H9 (cell line): ENCODE data around the gene CHID1. TPM values are rescaled to one million over a fixed set of nuclear protein-coding genes. Genes with fewer than 3 reads are reported as not detected.

Experiments
- DNase-seq: peaks from one replicate; pipeline ENCODE4 v3.0.0-alpha.2; 2017
- H2AFZ ChIP-seq: one replicate; pipeline ENCODE4 v1.6.1; 2013; ENCODE audit warnings: mild to moderate bottlenecking, low read length, control low read depth, moderate library complexity
- H2AK5ac ChIP-seq: 2 replicates; pipeline ENCODE4 v1.6.1; 2013; ENCODE audit warnings: low read length, control low read depth, mixed read lengths; ENCODE audit not compliant: insufficient read length
- H2BK120ac ChIP-seq: one replicate; pipeline ENCODE4 v1.6.1; 2013; ENCODE audit warnings: low read depth, mild to moderate bottlenecking, low read length, control low read depth, inconsistent platforms; ENCODE audit not compliant: poor library complexity, severe bottlenecking
- H2BK12ac ChIP-seq: 2 replicates; pipeline ENCODE4 v1.6.1; 2013; ENCODE audit warnings: low read length, control low read depth, mixed read lengths, low read depth; ENCODE audit not compliant: insufficient read length
- H2BK15ac ChIP-seq: 2 replicates; pipeline ENCODE4 v1.6.1; 2013; ENCODE audit warnings: low read depth, low read length, control low read depth
- H2BK20ac ChIP-seq: one replicate; pipeline ENCODE4 v1.6.1; 2013; ENCODE audit warnings: low read depth, mild to moderate bottlenecking, low read length, control low read depth, inconsistent platforms; ENCODE audit not compliant: poor library complexity, severe bottlenecking
- H2BK5ac ChIP-seq: 2 replicates; pipeline ENCODE4 v1.6.1; 2013; ENCODE audit warnings: low read length, control low read depth, mixed read lengths; ENCODE audit not compliant: insufficient read length
- H3K14ac ChIP-seq: 2 replicates; pipeline ENCODE4 v1.6.1; 2013; ENCODE audit warnings: low read length, control low read depth; ENCODE audit not compliant: insufficient read depth
- H3K18ac ChIP-seq: 2 replicates; pipeline ENCODE4 v1.6.1; 2013; ENCODE audit warnings: low read depth, mild to moderate bottlenecking, mixed read lengths, low read length, control low read depth; ENCODE audit not compliant: insufficient read length
- H3K23ac ChIP-seq: 2 replicates; pipeline ENCODE4 v1.6.1; 2013; ENCODE audit warnings: low read length, control low read depth, mixed read lengths, low read depth; ENCODE audit not compliant: insufficient read length
- H3K23me2 ChIP-seq: 2 replicates; pipeline ENCODE4 v1.6.1; 2013; ENCODE audit warnings: low read depth, mild to moderate bottlenecking, mixed read lengths, low read length, control low read depth; ENCODE audit not compliant: insufficient read length, poor library complexity, severe bottlenecking
- H3K27ac ChIP-seq: 2 replicates; pipeline ENCODE4 v1.5.1; 2013; ENCODE audit warnings: low read length, control low read depth, mixed read lengths, low read depth; ENCODE audit not compliant: insufficient read length
- H3K27me3 ChIP-seq: 2 replicates; pipeline ENCODE4 v1.6.1; 2013; ENCODE audit warnings: low read length, control low read depth, inconsistent platforms; ENCODE audit not compliant: insufficient read depth
- H3K4ac ChIP-seq: 2 replicates; pipeline ENCODE4 v1.6.1; 2013; ENCODE audit warnings: low read depth, mild to moderate bottlenecking, control low read depth, inconsistent platforms, low read length, moderate library complexity
- H3K4me1 ChIP-seq: 2 replicates; pipeline ENCODE4 v1.6.1; 2013; ENCODE audit warnings: low read length, control low read depth, inconsistent platforms; ENCODE audit not compliant: insufficient read depth
- H3K4me2 ChIP-seq: 2 replicates; pipeline ENCODE4 v1.6.1; 2013; ENCODE audit warnings: low read length, control low read depth, mixed read lengths; ENCODE audit not compliant: insufficient read length, insufficient read depth
- H3K56ac ChIP-seq: 2 replicates; pipeline ENCODE4 v1.6.1; 2013; ENCODE audit warnings: low read depth, mild to moderate bottlenecking, mixed read lengths, low read length, control low read depth; ENCODE audit not compliant: insufficient read length
- H3K79me1 ChIP-seq: 2 replicates; pipeline ENCODE4 v1.6.1; 2013; ENCODE audit warnings: low read depth, mild to moderate bottlenecking, moderate library complexity, low read length, control low read depth, inconsistent platforms; ENCODE audit not compliant: insufficient read depth, poor library complexity, severe bottlenecking
- H3K79me2 ChIP-seq: 2 replicates; pipeline ENCODE4 v1.6.1; 2013; ENCODE audit warnings: low read length, control low read depth, inconsistent platforms; ENCODE audit not compliant: insufficient read depth
- H3K9ac ChIP-seq: 2 replicates; pipeline ENCODE4 v1.6.1; 2013; ENCODE audit warnings: low read length, control low read depth, mixed read lengths; ENCODE audit not compliant: insufficient read length; ENCODE audit errors: extremely low read depth
- H3K9me3 ChIP-seq: one replicate; pipeline ENCODE4 v1.6.1; 2013; ENCODE audit warnings: low read depth, low read length, inconsistent platforms; ENCODE audit not compliant: control insufficient read depth
- H3T11ph ChIP-seq: one replicate; pipeline ENCODE4 v1.6.1; 2013; ENCODE audit warnings: mild to moderate bottlenecking, low read length, control low read depth, inconsistent platforms
- H4K20me1 ChIP-seq: one replicate; pipeline ENCODE4 v1.6.1; 2013; ENCODE audit not compliant: control insufficient read depth, insufficient read length, insufficient read depth
- H4K5ac ChIP-seq: 2 replicates; pipeline ENCODE4 v1.6.1; 2013; ENCODE audit warnings: low read depth, mild to moderate bottlenecking, mixed read lengths, low read length, control low read depth; ENCODE audit not compliant: insufficient read length
- H4K8ac ChIP-seq: replicated peaks from 2 replicates; pipeline ENCODE4 v1.6.1; 2013; ENCODE audit warnings: low read length, control low read depth, mixed read lengths, low read depth; ENCODE audit not compliant: insufficient read length
- H4K91ac ChIP-seq: 2 replicates; pipeline ENCODE4 v1.6.1; 2013; ENCODE audit warnings: low read depth, mild to moderate bottlenecking, moderate library complexity, mixed read lengths, low read length, control low read depth; ENCODE audit not compliant: insufficient read length
- H3K27ac Mint-ChIP-seq, 3 experiments: 2 replicates in 2 of 3; 3 replicates in 1 of 3; pipeline ENCODE4 v1.8.0; 2020 to 2021; ENCODE audit warnings: mixed read lengths in 3 of 3, mild to moderate bottlenecking in 1 of 3, moderate library complexity in 1 of 3
- H3K27me3 Mint-ChIP-seq: 2 replicates; pipeline ENCODE4 v1.8.0; 2021; ENCODE audit warnings: low read depth, mild to moderate bottlenecking, moderate library complexity, mixed read lengths
- H3K36me3 Mint-ChIP-seq, 3 experiments: 2 replicates in 2 of 3; 3 replicates in 1 of 3; pipeline ENCODE4 v1.8.0; 2020 to 2021; ENCODE audit warnings: low read depth in 3 of 3, mixed read lengths in 3 of 3; ENCODE audit not compliant: insufficient read depth in 1 of 3
- H3K4me1 Mint-ChIP-seq, 2 experiments: 2 replicates each; pipeline ENCODE4 v1.8.0; 2020; ENCODE audit warnings: mixed read lengths in 2 of 2
- H3K4me3 Mint-ChIP-seq, 2 experiments: 2 replicates in 1 of 2; 3 replicates in 1 of 2; pipeline ENCODE4 v1.8.0; 2020 to 2021; ENCODE audit warnings: mild to moderate bottlenecking in 2 of 2, mixed read lengths in 2 of 2, moderate library complexity in 1 of 2
- H3K9me3 Mint-ChIP-seq, 2 experiments: 2 replicates in 1 of 2; 3 replicates in 1 of 2; pipeline ENCODE4 v1.8.0; 2020; ENCODE audit warnings: mild to moderate bottlenecking in 2 of 2, mixed read lengths in 2 of 2, moderate library complexity in 1 of 2
- WGBS: extraction: QIAGEN DNeasy Blood & Tissue Kit; methylation state at CpG from one replicate; pipeline ENCODE4 v1.1.7; 2013; ENCODE audit warnings: missing lambda C conversion rate, low lambda C conversion rate, mixed read lengths; ENCODE audit not compliant: insufficient read length; ENCODE audit errors: extremely low coverage; 5-methylcytosine and 5-hydroxymethylcytosine counted together
- total RNA-seq: library from RNA; stranded (reverse); gene quantifications from 2 replicates; pipeline ENCODE4 v1.2.1, GENCODE V29; 2021
- TF ChIP-seq, protein P1 (sequence below): fragments of 200-600 bp; sonication (generic); conservative IDR thresholded peaks from 3 replicates; pipeline ENCODE4 v1.8.0; 2021; ENCODE audit warnings: antibody characterized with exemption, mild to moderate bottlenecking

CHID1 gene
- total RNA-seq, 1 experiment from 2014 or later, result 89.4 TPM

DNA sequence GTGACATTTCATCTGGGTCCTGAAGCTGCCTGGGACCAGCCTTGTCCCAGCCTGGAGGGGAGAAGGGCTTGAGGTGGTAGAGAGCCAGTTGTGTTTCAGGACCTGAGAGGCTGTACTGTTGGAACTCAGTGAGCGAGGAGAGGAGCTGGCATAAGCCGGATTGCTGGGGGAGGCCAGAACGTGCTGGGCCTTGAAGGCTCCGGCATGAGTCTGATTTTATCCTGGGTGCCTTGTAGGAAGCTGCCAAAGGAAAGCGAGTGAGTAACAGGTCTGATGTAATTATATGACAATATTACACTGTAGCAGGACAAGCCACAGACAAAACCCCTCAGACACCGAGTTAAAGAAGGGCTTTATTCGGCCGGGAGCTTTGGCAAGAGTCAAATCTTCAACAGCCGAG, 32.2 kb upstream of the CHID1 start:
- H3K9me3 Mint-ChIP-seq, result no peaks in the 10 kb centered on the region
- no peak overlapping the region for H3K9ac ChIP-seq
- H2BK15ac ChIP-seq, result no peak overlapping the region
- no peak overlapping the region for H3K56ac ChIP-seq
- no CpG with 5 or more reads among the region's 9 CpGs for WGBS
- H3K27me3 ChIP-seq, result no peaks in the 10 kb centered on the region
- no peak for DNase-seq
- H3K4ac ChIP-seq, result no peak overlapping the region
- no peaks in the 10 kb centered on the region for H4K20me1 ChIP-seq
- no peak overlapping the region for H2BK20ac ChIP-seq
- H3K23ac ChIP-seq, result no peak overlapping the region
- H3K27ac ChIP-seq, result no peak overlapping the region
- H4K5ac ChIP-seq, result no peak overlapping the region
- H2BK120ac ChIP-seq, result no peak overlapping the region
- TF ChIP-seq, protein P1, sequence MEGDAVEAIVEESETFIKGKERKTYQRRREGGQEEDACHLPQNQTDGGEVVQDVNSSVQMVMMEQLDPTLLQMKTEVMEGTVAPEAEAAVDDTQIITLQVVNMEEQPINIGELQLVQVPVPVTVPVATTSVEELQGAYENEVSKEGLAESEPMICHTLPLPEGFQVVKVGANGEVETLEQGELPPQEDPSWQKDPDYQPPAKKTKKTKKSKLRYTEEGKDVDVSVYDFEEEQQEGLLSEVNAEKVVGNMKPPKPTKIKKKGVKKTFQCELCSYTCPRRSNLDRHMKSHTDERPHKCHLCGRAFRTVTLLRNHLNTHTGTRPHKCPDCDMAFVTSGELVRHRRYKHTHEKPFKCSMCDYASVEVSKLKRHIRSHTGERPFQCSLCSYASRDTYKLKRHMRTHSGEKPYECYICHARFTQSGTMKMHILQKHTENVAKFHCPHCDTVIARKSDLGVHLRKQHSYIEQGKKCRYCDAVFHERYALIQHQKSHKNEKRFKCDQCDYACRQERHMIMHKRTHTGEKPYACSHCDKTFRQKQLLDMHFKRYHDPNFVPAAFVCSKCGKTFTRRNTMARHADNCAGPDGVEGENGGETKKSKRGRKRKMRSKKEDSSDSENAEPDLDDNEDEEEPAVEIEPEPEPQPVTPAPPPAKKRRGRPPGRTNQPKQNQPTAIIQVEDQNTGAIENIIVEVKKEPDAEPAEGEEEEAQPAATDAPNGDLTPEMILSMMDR, result no peak
- no peak overlapping the region for H4K91ac ChIP-seq
- H3K79me1 ChIP-seq, result peaks cover 3% of the 10 kb centered on the region
- H3K9me3 ChIP-seq, result no peaks in the 10 kb centered on the region
- no peak overlapping the region for H2AFZ ChIP-seq
- H3K27ac Mint-ChIP-seq, result peak overlapping the region; percentile 92 to 99 (median 93)
- H4K8ac ChIP-seq, result no peak overlapping the region
- H2BK12ac ChIP-seq, result peak overlapping the region; percentile 100
- no peak overlapping the region for H3T11ph ChIP-seq
- H2BK5ac ChIP-seq, result no peak overlapping the region
- H3K14ac ChIP-seq, result no peak overlapping the region
- peaks cover 18% of the 10 kb centered on the region; the same call in 1 of the 2 replicates for H3K4me1 ChIP-seq
- no peak overlapping the region for H2AK5ac ChIP-seq
- no peaks in the 10 kb centered on the region for H3K27me3 Mint-ChIP-seq
- no peak overlapping the region for H3K4me2 ChIP-seq
- H3K18ac ChIP-seq, result no peak overlapping the region
- peak overlapping the region in 1 of 2 experiments; percentile 30; a peak in 1 of 5 replicates for H3K4me3 Mint-ChIP-seq
- peaks cover 1 to 11% (median 7%) of the 10 kb centered on the region in 3 experiments; a peak in 6 of 7 replicates for H3K36me3 Mint-ChIP-seq
- H3K4me1 Mint-ChIP-seq, result peaks cover 68 to 77% of the 10 kb centered on the region in 2 experiments
- H3K79me2 ChIP-seq, result peaks cover 5% of the 10 kb centered on the region; the same call in 1 of the 2 replicates
- no peaks in the 10 kb centered on the region for H3K23me2 ChIP-seq
